Spleen (tissue), 11 donors: ENCODE measurements around the gene RBM10. TPM values are rescaled to one million over a fixed set of nuclear protein-coding genes. Genes with fewer than 3 reads are reported as not detected.
A peak's percentile ranks its signal among the peaks of the same experiment; 100 is the strongest.

ENCODE experiments used
- DNase-seq: peaks from one replicate; pipeline ENCODE4 v3.0.0-alpha.2; 2020
- H3K27ac ChIP-seq, 8 donors: fragments of 200-600 bp; sonication (generic) in 7 of 8; 1 replicate in 4 of 8; 2 replicates in 4 of 8; pipeline versions ENCODE4 v1.5.0 to v1.8.0; 2016 to 2021; ENCODE audit warnings: inconsistent platforms in 4 of 8, mild to moderate bottlenecking in 4 of 8, moderate library complexity in 1 of 8
- H3K27me3 ChIP-seq, 7 donors: fragments of 200-600 bp; sonication (generic) in 6 of 7; replicated peaks in 1 of 7; 1 replicate in 4 of 7; 2 replicates in 3 of 7; pipeline versions ENCODE4 v1.5.0 to v1.8.0; 2016 to 2021; ENCODE audit warnings: inconsistent platforms in 3 of 7, mild to moderate bottlenecking in 1 of 7
- H3K36me3 ChIP-seq, 6 donors: fragments of 200-600 bp; sonication (generic) in 5 of 6; 1 replicate in 4 of 6; 2 replicates in 2 of 6; pipeline versions ENCODE4 v1.5.0 to v1.8.0; 2016 to 2021; ENCODE audit warnings: inconsistent platforms in 2 of 6
- H3K4me1 ChIP-seq, 6 donors: fragments of 200-600 bp; sonication (generic) in 5 of 6; 1 replicate in 3 of 6; 2 replicates in 3 of 6; pipeline versions ENCODE4 v1.5.0 to v1.8.0; 2016 to 2021; ENCODE audit warnings: inconsistent platforms in 3 of 6
- H3K4me3 ChIP-seq, 8 donors: fragments of 200-600 bp; sonication (generic) in 7 of 8; 1 replicate in 4 of 8; 2 replicates in 4 of 8; pipeline versions ENCODE4 v1.5.0 to v1.8.0; 2016 to 2021; ENCODE audit warnings: inconsistent platforms in 4 of 8, mild to moderate bottlenecking in 4 of 8, moderate library complexity in 2 of 8
- H3K9me3 ChIP-seq, 8 donors: fragments of 200-600 bp; sonication (generic) in 7 of 8; 1 replicate in 4 of 8; 2 replicates in 4 of 8; pipeline versions ENCODE4 v1.5.0 to v1.8.0; 2016 to 2021; ENCODE audit warnings: inconsistent platforms in 4 of 8
- POLR2A ChIP-seq, 3 donors: fragments of 450-650 bp; IDR thresholded peaks; one replicate each; pipeline ENCODE4 v1.5.1; 2017; ENCODE audit warnings: antibody characterized with exemption in 3 of 3, mild to moderate bottlenecking in 1 of 3
- POLR2AphosphoS5 ChIP-seq, 3 donors: sonication (generic); formaldehyde crosslinking; IDR thresholded peaks; one replicate each; pipeline ENCODE4 v1.5.1; 2017; ENCODE audit warnings: antibody characterized with exemption in 3 of 3
- WGBS, 5 donors: extraction: QIAGEN DNeasy Blood & Tissue Kit in 3 of 5; methylation state at CpG; one replicate each; pipeline versions ENCODE4 v1.1.5 to v1.1.7; 2013 to 2018; 5-methylcytosine and 5-hydroxymethylcytosine counted together
- intact Hi-C: fragments of 100-400 bp; cut with DNase I; formaldehyde crosslinking; loops from one replicate; pipeline ENCODE4 v1.15.0; 2023; ENCODE audit warnings: low total_unique reads
- polyA plus RNA-seq, 3 donors: library from polyadenylated mRNA; stranded (reverse); fragments of 200-250 nt; gene quantifications; one replicate each; pipeline ENCODE4 v1.2.1, GENCODE V29; 2013
- total RNA-seq, 7 donors: library from RNA; depleted of rRNA in 3 of 7; stranded (reverse); fragments of >200 nt in 3 of 7; fragmentation: NEBNext Ultra II Directional in 4 of 7; extraction: Animal tissue kit (Norgen Biotek cat#: 25700) in 4 of 7; gene quantifications; one replicate each; pipeline versions ENCODE4 v1.1.0 to v1.2.1, GENCODE V29; 2016 to 2021
- TF ChIP-seq, protein P1 (sequence below), 11 experiments: fragments of 200-600 bp in 7 of 11; fragments of 450-650 bp in 4 of 11; sonication (generic) in 4 of 11; IDR thresholded peaks in 8 of 11; conservative IDR thresholded peaks in 3 of 11; 1 replicate in 7 of 11; 2 replicates in 4 of 11; pipeline versions ENCODE4 v1.4.0 to v1.8.0; 2016 to 2021; ENCODE audit warnings: antibody characterized with exemption in 11 of 11, inconsistent platforms in 4 of 11, mild to moderate bottlenecking in 1 of 11
- donor health status: healthy with polysubstance abuse.
- donor health status: DM: no; HTN: no; CAD: no; lungs with moderate emphysema.
- donor health status: DM: no; HTN: no; CAD: no.
- donor health status: Bipolar disorder and iron deficiency.
- donor health status: healthy.
- donor health status: DM: no; HTN: no; CAD: no.
- donor health status: DM: yes; HTN: yes; CAD: no.

RBM10 gene
- total and polyA plus RNA-seq, 10 donors: 21.6 to 38.4 (median 29.7) TPM

DNA sequence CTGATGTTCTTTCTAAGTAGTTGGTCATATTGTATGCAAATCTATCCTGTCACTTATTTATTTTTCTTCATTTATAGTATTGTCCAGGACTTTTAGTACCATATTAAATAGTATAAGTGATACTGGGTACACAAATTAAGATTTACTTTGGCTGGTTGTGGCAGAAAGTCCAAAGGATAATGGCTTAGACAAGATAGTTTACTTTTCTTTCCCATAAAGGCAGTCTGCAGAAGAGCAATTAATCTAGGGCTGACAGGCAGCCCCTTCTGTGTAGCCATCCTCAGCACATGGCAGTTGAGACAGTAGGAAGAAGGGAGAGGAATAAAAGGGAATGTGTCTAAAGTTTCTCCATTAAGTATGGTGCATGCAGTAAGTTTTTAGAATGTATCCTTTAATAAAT, 6.4 kb downstream of the RBM10 start:
- DNase-seq: no peak
- Histone ChIP-seq H3K9me3 (no peaks in the 10 kb centered on the region), H3K27ac (no peak overlapping the region), H3K4me1 (peaks cover 0 to 20% (median 10%) of the 10 kb centered on the region in 6 donors), H3K36me3 (peaks cover 0 to 64% (median 7%) of the 10 kb centered on the region in 6 donors), H3K27me3 (no peaks in the 10 kb centered on the region), H3K4me3 (no peak overlapping the region)
- TF ChIP-seq POLR2AphosphoS5 (IDR thresholded peaks at IDR 0.05) (no peak), POLR2A (IDR thresholded peaks at IDR 0.05) (no peak)
- TF ChIP-seq, protein P1, sequence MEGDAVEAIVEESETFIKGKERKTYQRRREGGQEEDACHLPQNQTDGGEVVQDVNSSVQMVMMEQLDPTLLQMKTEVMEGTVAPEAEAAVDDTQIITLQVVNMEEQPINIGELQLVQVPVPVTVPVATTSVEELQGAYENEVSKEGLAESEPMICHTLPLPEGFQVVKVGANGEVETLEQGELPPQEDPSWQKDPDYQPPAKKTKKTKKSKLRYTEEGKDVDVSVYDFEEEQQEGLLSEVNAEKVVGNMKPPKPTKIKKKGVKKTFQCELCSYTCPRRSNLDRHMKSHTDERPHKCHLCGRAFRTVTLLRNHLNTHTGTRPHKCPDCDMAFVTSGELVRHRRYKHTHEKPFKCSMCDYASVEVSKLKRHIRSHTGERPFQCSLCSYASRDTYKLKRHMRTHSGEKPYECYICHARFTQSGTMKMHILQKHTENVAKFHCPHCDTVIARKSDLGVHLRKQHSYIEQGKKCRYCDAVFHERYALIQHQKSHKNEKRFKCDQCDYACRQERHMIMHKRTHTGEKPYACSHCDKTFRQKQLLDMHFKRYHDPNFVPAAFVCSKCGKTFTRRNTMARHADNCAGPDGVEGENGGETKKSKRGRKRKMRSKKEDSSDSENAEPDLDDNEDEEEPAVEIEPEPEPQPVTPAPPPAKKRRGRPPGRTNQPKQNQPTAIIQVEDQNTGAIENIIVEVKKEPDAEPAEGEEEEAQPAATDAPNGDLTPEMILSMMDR (IDR thresholded peaks at IDR 0.05 in 8 of 11, conservative IDR thresholded peaks at IDR 0.05 in 3 of 11): no peak
- intact Hi-C loops: no loop called here

DNA sequence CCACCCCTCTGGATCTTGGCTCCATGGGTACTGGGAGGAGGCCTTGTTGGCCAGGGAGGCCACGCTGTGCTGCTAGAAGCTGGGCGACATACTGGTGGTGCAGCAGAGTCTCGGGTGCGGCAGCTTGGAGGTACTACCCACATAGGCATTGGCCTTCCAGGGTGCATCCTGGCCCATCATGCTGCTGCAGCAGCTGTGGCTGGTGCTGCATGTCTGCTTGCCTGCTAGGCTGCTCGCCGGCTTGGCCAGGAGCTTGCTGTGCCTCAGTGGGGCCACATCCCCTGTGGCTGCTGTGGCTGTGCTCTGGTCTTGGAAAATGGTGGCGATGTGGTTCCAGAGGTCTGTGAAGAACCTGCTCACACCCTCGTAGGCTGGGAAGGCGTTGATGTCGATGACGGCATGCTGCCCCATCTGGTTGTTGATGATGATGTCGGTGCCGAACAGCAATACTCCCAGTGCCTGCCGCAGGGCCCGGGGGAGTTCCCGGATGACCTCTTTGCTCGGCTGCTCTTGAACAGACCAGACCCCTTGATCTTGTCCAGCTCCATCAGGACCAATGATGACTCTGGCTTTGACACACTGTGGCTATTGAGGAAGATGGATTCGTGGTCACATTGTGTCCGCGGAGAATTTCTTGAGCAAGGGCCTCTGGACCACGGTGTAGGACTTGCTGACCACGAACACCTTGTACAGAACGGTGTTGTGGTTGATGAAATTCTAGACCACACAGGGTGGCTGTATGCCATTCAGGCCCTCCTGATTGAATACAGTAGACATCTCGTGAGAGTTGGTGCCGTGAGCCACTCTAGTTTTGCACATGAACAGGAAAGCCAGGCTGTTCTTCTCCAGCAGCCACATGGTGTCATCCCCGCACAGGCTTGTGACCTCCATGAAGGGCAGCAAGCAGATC, 11.8 kb downstream of the RBM10 start:
- peaks cover 0 to 6% (median 0%) of the 10 kb centered on the region in 8 donors for H3K9me3 ChIP-seq
- no peaks in the 10 kb centered on the region for H3K4me1 ChIP-seq
- H3K36me3 ChIP-seq: peaks cover 0 to 68% (median 13%) of the 10 kb centered on the region in 6 donors
- DNase-seq: peak; percentile 64
- H3K27ac ChIP-seq: no peak overlapping the region
- H3K4me3 ChIP-seq: no peak overlapping the region
- WGBS, 5 donors: 82 to 90% (median 86%) methylated on average over 14 to 26 of the region's 26 CpGs; no CpG with 5 or more reads in 1 of the 5 donors
- intact Hi-C loops: no loop called here
- H3K27me3 ChIP-seq: peaks cover 0 to 4% (median 0%) of the 10 kb centered on the region in 7 donors
- TF ChIP-seq POLR2AphosphoS5 (IDR thresholded peaks at IDR 0.05): peak in 2 of 3 donors; percentile 22 to 61
- TF ChIP-seq, protein P1 (IDR thresholded peaks at IDR 0.05 in 8 of 11, conservative IDR thresholded peaks at IDR 0.05 in 3 of 11): no peak

DNA sequence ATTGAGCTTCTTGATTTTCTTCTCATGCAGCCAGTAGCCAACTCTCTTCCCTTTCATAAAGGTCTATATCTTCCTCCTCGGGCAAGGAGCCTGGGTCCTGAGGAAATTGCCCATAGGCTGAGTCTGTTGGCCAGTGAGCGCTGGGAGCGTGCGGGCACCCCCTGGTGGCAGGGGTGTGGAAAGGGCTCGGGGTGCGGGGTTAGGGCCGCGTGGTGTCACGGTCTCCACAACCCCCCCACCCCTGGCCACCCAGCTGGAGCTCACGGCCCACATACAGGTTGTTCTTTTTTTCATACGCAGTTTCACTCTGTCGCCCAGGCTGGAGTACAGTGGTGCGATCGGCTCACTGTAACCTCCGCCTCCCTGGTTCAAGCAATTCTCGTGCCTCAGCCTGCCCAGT, 13.1 kb downstream of the RBM10 start:
- H3K36me3 ChIP-seq: peaks cover 0 to 65% (median 12%) of the 10 kb centered on the region in 6 donors
- H3K9me3 ChIP-seq: peaks cover 0 to 6% (median 0%) of the 10 kb centered on the region in 8 donors
- peaks cover 0 to 4% (median 0%) of the 10 kb centered on the region in 7 donors for H3K27me3 ChIP-seq
- WGBS, 5 donors: 93 to 98% (median 95%) methylated on average over 11 to 16 of the region's 16 CpGs
- no peak overlapping the region for H3K4me3 ChIP-seq
- H3K4me1 ChIP-seq: no peaks in the 10 kb centered on the region
- H3K27ac ChIP-seq: no peak overlapping the region
- DNase-seq: peak; percentile 43
- intact Hi-C loops: no loop called here
- TF ChIP-seq, protein P1 (IDR thresholded peaks at IDR 0.05 in 8 of 11, conservative IDR thresholded peaks at IDR 0.05 in 3 of 11): no peak
- peak in 1 of 3 donors; percentile 19 for TF ChIP-seq POLR2AphosphoS5 (IDR thresholded peaks at IDR 0.05)

DNA sequence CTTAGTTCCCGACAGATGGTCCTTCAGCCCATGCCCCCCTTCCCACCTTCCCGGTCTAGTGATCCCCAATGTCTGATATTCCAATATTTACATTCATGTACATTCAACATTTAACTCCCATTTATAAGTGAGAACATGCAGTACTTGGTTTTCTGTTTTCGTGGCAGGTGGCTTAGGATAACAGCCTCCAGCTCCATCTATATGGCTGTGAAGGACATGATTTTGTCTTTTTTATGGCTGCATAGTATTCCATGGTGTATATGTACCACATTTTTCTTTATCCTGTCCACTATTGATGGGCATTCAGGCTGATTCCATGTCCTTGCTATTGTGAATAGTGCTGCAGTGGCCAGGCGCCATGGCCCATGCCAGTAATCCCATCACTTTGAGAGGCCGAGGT, 13.8 kb downstream of the RBM10 start:
- Histone ChIP-seq H3K4me3 (no peak overlapping the region), H3K9me3 (peaks cover 0 to 6% (median 0%) of the 10 kb centered on the region in 8 donors), H3K4me1 (no peaks in the 10 kb centered on the region), H3K27me3 (peaks cover 0 to 4% (median 0%) of the 10 kb centered on the region in 7 donors), H3K36me3 (peaks cover 0 to 64% (median 12%) of the 10 kb centered on the region in 6 donors), H3K27ac (no peak overlapping the region)
- 95 to 100% (median 98%) methylated on average over 5 of the region's 5 CpGs for WGBS, 5 donors
- no peak for DNase-seq
- TF ChIP-seq POLR2AphosphoS5 (IDR thresholded peaks at IDR 0.05) (no peak), POLR2A (IDR thresholded peaks at IDR 0.05) (no peak)
- TF ChIP-seq, protein P1 (IDR thresholded peaks at IDR 0.05 in 8 of 11, conservative IDR thresholded peaks at IDR 0.05 in 3 of 11): no peak
- intact Hi-C loops: no loop called here
